Heart left ventricle (tissue), 16 donors: ENCODE data around the gene MINK1. TPM values are rescaled to one million over a fixed set of nuclear protein-coding genes. Genes with fewer than 3 reads are reported as not detected.
A peak's percentile ranks its signal among the peaks of the same experiment; 100 is the strongest.
"Not testable (repeated sequence)": the region's sequence is repeated elsewhere in the genome, so short reads cannot be mapped to it uniquely, and the experiment has no call there.

Experiments used
- ATAC-seq, 4 donors: fragments of 200-7000 bp; cut with Tn5 transposase; one replicate each; pipeline ENCODE4 v1.9.1; 2020 to 2022; ENCODE audit warnings: moderate library complexity in 4 of 4, mild to moderate bottlenecking in 3 of 4, moderate number of reproducible peaks in 1 of 4
- DNase-seq, 5 donors: peaks; one replicate each; pipeline ENCODE4 v3.0.0-alpha.2; 2020
- H3K27ac ChIP-seq, 12 donors: fragments of 200-600 bp; sonication (generic) in 4 of 12; one replicate each; pipeline versions ENCODE4 v1.5.0 to v1.8.0; 2016 to 2022; ENCODE audit warnings: mild to moderate bottlenecking in 2 of 12
- H3K27me3 ChIP-seq, 9 donors: fragments of 200-600 bp; sonication (generic) in 2 of 9; one replicate each; pipeline versions ENCODE4 v1.5.1 to v1.8.0; 2016 to 2022; ENCODE audit warnings: mild to moderate bottlenecking in 3 of 9
- H3K36me3 ChIP-seq, 9 donors: fragments of 200-600 bp; sonication (generic) in 2 of 9; one replicate each; pipeline versions ENCODE4 v1.5.0 to v1.8.0; 2018 to 2022; ENCODE audit warnings: mild to moderate bottlenecking in 2 of 9
- H3K4me1 ChIP-seq, 12 donors: fragments of 200-600 bp; sonication (generic) in 4 of 12; one replicate each; pipeline versions ENCODE4 v1.5.0 to v1.8.0; 2016 to 2022; ENCODE audit warnings: mild to moderate bottlenecking in 3 of 12
- H3K4me3 ChIP-seq, 12 donors: fragments of 200-600 bp; sonication (generic) in 4 of 12; one replicate each; pipeline versions ENCODE4 v1.5.0 to v1.8.0; 2017 to 2022; ENCODE audit warnings: mild to moderate bottlenecking in 9 of 12, moderate library complexity in 4 of 12
- H3K9me3 ChIP-seq, 12 donors: fragments of 200-600 bp; sonication (generic) in 4 of 12; one replicate each; pipeline versions ENCODE4 v1.5.0 to v1.8.0; 2016 to 2022; ENCODE audit warnings: mild to moderate bottlenecking in 1 of 12
- CTCF ChIP-seq, 12 donors: fragments of 200-600 bp; sonication (generic) in 4 of 12; IDR thresholded peaks; one replicate each; pipeline versions ENCODE4 v1.5.0 to v1.8.0; 2018 to 2022; ENCODE audit warnings: antibody characterized with exemption in 12 of 12, mild to moderate bottlenecking in 5 of 12
- POLR2A ChIP-seq, 2 donors: fragments of 450-650 bp; IDR thresholded peaks; one replicate each; pipeline ENCODE4 v1.6.1; 2017; ENCODE audit warnings: antibody characterized with exemption in 2 of 2, mild to moderate bottlenecking in 2 of 2, moderate library complexity in 2 of 2
- WGBS, 4 donors: extraction: QIAGEN DNeasy Blood & Tissue Kit in 2 of 4; methylation state at CpG; one replicate each; pipeline versions ENCODE4 v1.1.5 to v1.1.7; 2013 to 2018; 5-methylcytosine and 5-hydroxymethylcytosine counted together
- intact Hi-C, 10 donors: fragments of 100-400 bp; cut with DNase I; formaldehyde crosslinking; loops; one replicate each; pipeline versions ENCODE4 v1.11.1 to v1.14.2; 2022
- polyA plus RNA-seq, 2 donors: library from polyadenylated mRNA; stranded (reverse); fragments of 200-250 nt; gene quantifications; one replicate each; pipeline ENCODE4 v1.2.3, GENCODE V29; 2013
- total RNA-seq, 9 donors: library from RNA; depleted of rRNA in 2 of 9; stranded (reverse); fragments of >200 nt in 2 of 9; fragmentation: NEBNext Ultra II Directional in 3 of 9; extraction: Animal tissue kit (Norgen Biotek cat#: 25700) in 3 of 9; gene quantifications; one replicate each; pipeline versions ENCODE4 v1.1.0 to v1.2.4, GENCODE V29; 2016 to 2023
- donor health status: ischemic (EF 13 %, LVEDD 7.1; RV severe dilation, severe dysfunction).
- donor health status: healthy with polysubstance abuse.
- donor health status: DM: no; HTN: yes; CAD: no.
- donor health status: DM: no; HTN: no; CAD: no.
- donor health status: ischemic (EF 25% LVEDD 6.9; RV normal size, moderate dysfunction).
- donor health status: ischemic (EF 25% LVEDD 5.7; RV mildly dilated, moderate dysfunction).
- donor health status: healthy.
- donor health status: DM: yes; HTN: yes; CAD: no.
- donor health status: ischemic (EF 35%, LVEDD 5.7; RV mildly dilated, moderate dysfunction).
- donor health status: nonischemic (EF 11% LVEDD 7.7; RV severe dilation, severe dysfunction).
- donor health status: DM: yes; HTN: yes; CAD: no.
- donor health status: PGD.
- donor health status: ischemic (EF 29% LVEDD 5.4; RV normal size, mild dysfunction).
- donor health status: nonischemic (EF 23%, LVEDD 6.1; RV moderate dilation, normal function).

MINK1 gene
- total and polyA plus RNA-seq, 11 donors: 23.1 to 55.8 (median 33.0) TPM

GRCh38 chr17:4827399-4827798 lies 5.7 kb upstream of the MINK1 start:
- DNase-seq (no peak), ATAC-seq (no peak)
- no peak for TF ChIP-seq CTCF (IDR thresholded peaks at IDR 0.05)
- TF ChIP-seq POLR2A (IDR thresholded peaks at IDR 0.05): no peak
- intact Hi-C loops: loop anchor here in 1 of 10 donors (10.0 kb wide), 1 partner anchor 47 kb away; no protein-coding TSS in a partner anchor
- Histone ChIP-seq H3K27me3 (no peaks in the 10 kb centered on the region), H3K9me3 (no peaks in the 10 kb centered on the region), H3K36me3 (peaks cover 0 to 14% (median 8%) of the 10 kb centered on the region in 9 donors), H3K27ac (no peak overlapping the region), H3K4me1 (peaks cover 0 to 1% (median 0%) of the 10 kb centered on the region in 12 donors), H3K4me3 (no peak overlapping the region)
- 67 to 75% (median 73%) methylated on average over 8 of the region's 8 CpGs for WGBS, 4 donors

GRCh38 chr17:4832829-4833177 lies 337 bp upstream of the MINK1 start:
- intact Hi-C loops: loop anchor here in 4 of 10 donors (1.0 to 10.0 kb wide), 6 partner anchors 26 to 52 kb away; partner anchors contain the start of genes PLD2 (in 1 of the 4) and PSMB6 (in 1 of the 4)
- WGBS, 4 donors: 0 to 1% (median 0%) methylated on average over 10 to 14 of the region's 17 CpGs
- H3K27ac ChIP-seq: peak overlapping the region in 11 of 12 donors; percentile 80 to 98 (median 91)
- DNase-seq, H3K9me3 ChIP-seq, H3K36me3 ChIP-seq, H3K27me3 ChIP-seq: not testable (repeated sequence)
- ATAC-seq: peak in 2 of 4 donors; percentile 5 to 13
- peaks cover 4 to 44% (median 33%) of the 10 kb centered on the region in 12 donors for H3K4me1 ChIP-seq
- peak overlapping the region; percentile 59 to 99 (median 88) for H3K4me3 ChIP-seq

- Histone ChIP-seq H3K27me3 (no peaks in the 10 kb centered on the region), H3K9me3 (no peaks in the 10 kb centered on the region), H3K36me3 (peaks cover 0 to 10% (median 0%) of the 10 kb centered on the region in 9 donors), H3K4me1 (peaks cover 4 to 56% (median 45%) of the 10 kb centered on the region in 12 donors), H3K4me3 (peak overlapping the region; percentile 59 to 99 (median 88)), H3K27ac (peak overlapping the region; percentile 72 to 98 (median 90))
- TF ChIP-seq POLR2A (IDR thresholded peaks at IDR 0.05) (no peak), CTCF (IDR thresholded peaks at IDR 0.05) (no peak)
- ATAC-seq (peak in 2 of 4 donors; percentile 3 to 16), DNase-seq (peak in 3 of 5 donors; percentile 26 to 35 (median 29))
- 6 to 9% (median 7%) methylated on average over 15 of the region's 15 CpGs for WGBS, 4 donors
- intact Hi-C loops: loop anchor here in 4 of 10 donors (1.0 to 10.0 kb wide), 6 partner anchors 27 to 51 kb away; partner anchors contain the start of genes PLD2 (in 1 of the 4) and PSMB6 (in 1 of the 4)
Observed at GRCh38 chr17:4833941-4834680, 971 bp downstream of the MINK1 start.

GRCh38 chr17:4834681-4835020 lies 1.5 kb downstream of the MINK1 start:
- Histone ChIP-seq H3K27ac (peak overlapping the region in 9 of 12 donors; percentile 29 to 98 (median 92)), H3K9me3 (no peaks in the 10 kb centered on the region), H3K4me3 (peak overlapping the region in 9 of 12 donors; percentile 59 to 99 (median 87)), H3K4me1 (peaks cover 4 to 61% (median 47%) of the 10 kb centered on the region in 12 donors), H3K36me3 (peaks cover 0 to 10% (median 0%) of the 10 kb centered on the region in 9 donors), H3K27me3 (no peaks in the 10 kb centered on the region)
- ATAC-seq: no peak
- 75 to 90% (median 86%) methylated on average over 4 of the region's 4 CpGs for WGBS, 4 donors
- DNase-seq: no peak
- intact Hi-C loops: loop anchor here in 7 of 10 donors (5.0 to 10.0 kb wide), 7 partner anchors 37 to 50 kb away; partner anchors contain the start of genes GLTPD2 (in 2 of the 7), PSMB6 (in 2 of the 7) and VMO1 (in 2 of the 7)
- no peak for TF ChIP-seq POLR2A (IDR thresholded peaks at IDR 0.05)
- TF ChIP-seq CTCF (IDR thresholded peaks at IDR 0.05): no peak
